HUDEP-2 (cell line): ENCODE measurements around the gene TSHZ2.
"Not testable (repeated sequence)": the region's sequence is repeated elsewhere in the genome, so short reads cannot be mapped to it uniquely, and the experiment has no call there.

Experiments
- DNase-seq, 76 experiments: peaks; one replicate each; lab custom pipeline; 2025; ENCODE audit not compliant: unreplicated experiment in 76 of 76; lab: John Stamatoyannopoulos, UW

The TSHZ2 gene

GRCh38 chr20:53487461-53488200 lies 515.5 kb downstream of the TSHZ2 start:
- DNase-seq: no peak

DNA sequence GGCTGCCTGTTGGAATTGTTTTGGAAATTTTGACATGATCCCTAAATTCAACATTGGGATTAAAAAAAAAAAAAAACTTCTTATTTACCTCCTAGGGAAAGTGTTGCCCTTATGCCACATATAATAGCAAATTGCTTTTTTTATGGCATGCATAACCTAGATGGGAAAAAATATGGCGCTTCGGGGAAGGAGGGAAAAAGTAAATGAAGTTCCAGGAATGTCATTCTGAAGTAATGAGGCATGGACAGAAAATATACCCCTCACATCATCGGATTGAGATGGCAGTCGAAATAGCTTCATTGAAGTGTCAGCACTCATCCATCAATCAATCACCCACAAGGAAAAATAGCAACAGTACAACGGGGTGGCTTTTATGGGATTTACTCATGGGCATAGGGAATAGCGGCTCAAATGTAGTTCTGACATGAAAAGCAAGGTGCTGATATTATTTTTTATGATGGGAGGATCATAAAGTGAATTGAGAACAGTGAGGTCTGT lies 516.7 kb downstream of the TSHZ2 start:
- DNase-seq: no peak

GRCh38 chr20:53489528-53489927 lies 517.4 kb downstream of the TSHZ2 start:
- no peak for DNase-seq

- DNase-seq: no peak
Observed at GRCh38 chr20:53490620-53491019, 518.5 kb downstream of the TSHZ2 start.

DNA sequence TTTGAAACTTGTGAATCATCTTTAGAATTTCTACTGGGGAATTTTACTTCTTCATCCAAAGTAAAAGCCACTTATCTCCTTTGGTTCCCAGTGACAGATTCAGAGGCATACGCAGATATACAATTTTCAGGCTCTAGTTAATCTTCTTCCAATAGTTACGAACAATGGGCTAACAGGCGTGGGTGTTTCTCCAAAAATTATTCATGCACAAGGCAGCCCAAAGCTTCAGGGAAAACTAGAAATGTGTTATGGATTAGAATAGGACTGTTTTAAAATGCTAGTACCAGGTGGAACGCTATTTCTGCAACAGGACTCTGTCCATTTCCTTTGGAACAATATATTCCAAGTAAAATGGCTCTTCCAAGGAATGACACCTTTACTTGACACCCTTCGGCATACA lies 519.3 kb downstream of the TSHZ2 start:
- no peak for DNase-seq

DNA sequence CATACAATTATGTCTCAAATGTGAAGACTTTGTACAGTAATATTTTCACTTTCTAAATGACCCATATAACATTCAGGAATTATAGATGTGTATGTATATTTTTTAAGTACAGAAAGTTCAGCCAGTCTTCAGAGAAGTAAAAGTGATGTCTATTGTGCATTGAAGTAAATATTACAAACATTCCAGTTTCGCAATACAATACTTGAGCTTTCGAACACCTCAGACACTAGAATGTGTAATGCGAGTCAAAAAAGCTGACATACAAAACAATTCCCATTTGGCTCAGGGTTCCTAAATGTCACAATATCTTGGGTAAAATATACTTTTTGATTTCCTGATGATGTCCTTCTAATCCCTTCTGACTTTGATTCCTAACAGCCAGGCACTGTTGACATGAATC lies 520.1 kb downstream of the TSHZ2 start:
- no peak for DNase-seq

DNA sequence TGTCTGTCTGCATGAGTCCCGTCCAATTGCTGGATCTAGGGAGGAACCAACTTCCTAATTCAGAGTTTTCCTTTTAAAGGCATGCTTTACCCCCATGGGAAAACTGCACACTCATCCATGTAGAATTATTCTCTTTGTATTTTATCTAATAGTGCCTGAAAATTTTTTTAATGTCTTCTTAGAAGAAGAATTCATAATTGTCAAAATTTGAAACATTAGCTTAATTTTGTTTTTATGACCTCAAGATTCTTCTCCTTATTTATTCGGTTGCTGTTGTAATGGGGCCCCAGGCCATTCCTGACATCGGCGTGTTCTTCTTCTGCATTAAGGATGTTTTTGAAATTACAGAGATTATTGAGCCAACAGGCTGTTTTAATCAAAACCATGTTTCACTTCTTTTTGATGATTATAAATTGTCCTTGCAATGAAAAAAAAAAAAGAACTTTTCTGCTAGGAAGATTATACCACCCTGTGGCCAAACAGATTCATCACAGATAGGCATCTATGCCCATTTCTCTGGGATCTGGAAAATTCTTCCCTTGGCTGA lies 521.2 kb downstream of the TSHZ2 start:
- no peak for DNase-seq

DNA sequence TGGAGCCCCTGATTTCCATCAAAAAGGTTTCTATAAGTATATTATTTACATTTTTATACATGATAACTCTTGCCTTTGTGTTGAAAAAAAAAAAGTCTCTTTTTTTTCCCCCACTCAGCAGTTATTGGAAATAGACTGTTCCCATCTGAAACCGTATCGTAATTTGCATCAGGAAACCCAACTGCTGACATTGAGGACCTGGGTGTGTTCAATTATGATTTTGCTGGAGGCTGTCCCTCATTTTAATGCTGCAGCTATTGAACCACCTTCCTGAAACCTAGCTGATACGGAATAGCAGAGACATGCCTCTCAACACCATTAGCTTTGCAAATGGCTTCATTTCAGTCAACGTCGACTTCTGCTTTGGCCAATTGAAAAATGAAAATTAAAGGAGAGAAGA lies 522.6 kb downstream of the TSHZ2 start:
- DNase-seq: no peak

DNA sequence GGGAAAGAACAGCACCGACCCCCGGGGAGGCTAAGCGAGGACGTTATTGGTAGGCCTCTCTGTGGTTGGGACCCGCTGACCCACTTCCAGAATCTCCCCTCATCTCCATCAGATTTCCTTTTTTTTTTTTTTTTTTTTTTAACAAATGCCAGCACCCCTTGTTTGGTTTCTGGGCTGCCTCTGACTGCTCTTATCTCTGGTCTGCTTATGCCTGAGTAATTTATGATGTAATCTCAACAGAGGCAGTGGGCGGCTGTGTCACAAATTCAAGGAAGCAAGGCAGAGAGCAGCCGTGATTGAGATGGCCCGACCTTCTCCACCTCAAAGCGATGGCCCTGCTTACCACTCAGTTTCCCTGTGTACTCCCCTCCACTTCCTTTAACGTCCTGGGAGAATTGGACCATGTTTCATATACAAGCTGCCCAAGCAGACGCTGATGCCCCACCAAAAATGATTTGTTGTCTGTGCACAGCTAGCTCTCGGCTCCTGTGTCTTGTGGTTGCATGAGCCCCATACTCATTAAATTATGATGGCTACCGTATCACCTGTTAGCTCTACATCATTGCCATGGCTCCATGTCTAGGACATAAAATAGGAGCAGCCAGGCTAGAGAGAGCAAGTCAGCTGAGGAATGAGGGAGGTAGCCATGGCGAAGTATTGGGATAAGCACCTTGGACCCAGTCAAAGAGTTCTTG lies 523.4 kb downstream of the TSHZ2 start:
- no peak for DNase-seq

GRCh38 chr20:53497246-53497645 lies 525.1 kb downstream of the TSHZ2 start:
- DNase-seq: no peak

- no peak for DNase-seq
Observed at GRCh38 chr20:53498341-53498740, 526.2 kb downstream of the TSHZ2 start.

- DNase-seq: no peak
Observed at GRCh38 chr20:53500651-53501050, 528.5 kb downstream of the TSHZ2 start.

DNA sequence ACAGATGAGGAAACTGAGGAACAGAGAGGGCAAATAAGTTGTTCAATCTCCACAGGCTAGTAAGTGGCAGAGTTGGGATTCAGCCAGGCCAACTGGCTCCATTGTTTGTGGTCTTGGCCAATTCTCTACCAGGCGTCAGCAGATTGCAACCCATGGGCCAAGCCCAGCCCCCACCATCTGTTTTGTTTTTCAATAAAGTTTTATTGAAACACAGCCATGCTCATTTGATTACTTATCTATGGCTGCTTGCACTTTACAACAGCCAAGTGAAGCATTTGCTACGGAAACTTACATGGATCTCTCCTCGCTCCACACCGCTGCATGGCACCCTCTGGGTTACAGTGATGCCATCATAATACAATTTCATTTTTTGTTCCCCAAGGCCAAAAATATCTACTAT lies 530.7 kb downstream of the TSHZ2 start:
- DNase-seq: no peak

DNA sequence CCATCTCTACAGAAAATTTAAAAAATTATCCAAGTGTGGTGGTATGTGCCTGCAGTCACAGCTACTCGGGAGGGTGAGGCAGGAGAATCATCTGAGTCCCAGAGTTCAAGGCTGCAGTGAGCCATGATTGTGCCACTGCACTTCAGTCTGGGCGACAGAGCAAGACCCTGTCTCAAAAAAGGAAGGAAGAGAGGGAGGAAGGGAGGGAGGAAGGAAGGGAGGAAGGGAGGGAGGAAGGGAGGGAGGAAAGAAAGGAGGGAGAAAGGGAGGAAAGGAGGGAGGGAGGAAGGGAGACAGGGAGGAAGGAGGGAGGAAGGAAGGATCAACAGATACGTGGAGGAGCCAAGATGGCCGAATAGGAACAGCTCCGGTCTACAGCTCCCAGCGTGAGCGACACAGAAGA lies 531.4 kb downstream of the TSHZ2 start:
- DNase-seq: no peak

GRCh38 chr20:53504106-53504505 lies 531.9 kb downstream of the TSHZ2 start:
- DNase-seq: not testable (repeated sequence)

GRCh38 chr20:53510262-53510661 lies 538.1 kb downstream of the TSHZ2 start:
- no peak for DNase-seq

DNA sequence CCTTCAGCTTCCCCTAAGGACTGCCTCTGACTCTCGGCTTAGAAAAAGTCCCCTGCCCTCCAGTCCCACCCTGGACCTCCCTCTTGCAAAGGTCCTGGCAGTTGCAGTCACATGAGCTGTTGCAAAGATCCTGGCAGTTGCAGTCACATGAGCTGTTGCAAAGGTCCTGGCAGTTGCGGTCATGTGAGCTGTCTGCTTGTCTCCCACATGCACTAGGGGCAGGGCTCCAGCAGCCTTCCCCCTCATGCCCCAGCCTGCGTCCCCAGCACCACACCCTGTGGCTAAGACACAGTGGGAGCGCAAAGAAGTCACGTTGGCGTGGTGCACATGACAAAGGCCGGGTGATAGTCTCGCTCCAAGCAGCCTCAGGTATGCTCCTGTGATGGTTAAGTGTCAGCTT lies 538.5 kb downstream of the TSHZ2 start:
- peak in 1 of 76 experiments; percentile 8 for DNase-seq

DNA sequence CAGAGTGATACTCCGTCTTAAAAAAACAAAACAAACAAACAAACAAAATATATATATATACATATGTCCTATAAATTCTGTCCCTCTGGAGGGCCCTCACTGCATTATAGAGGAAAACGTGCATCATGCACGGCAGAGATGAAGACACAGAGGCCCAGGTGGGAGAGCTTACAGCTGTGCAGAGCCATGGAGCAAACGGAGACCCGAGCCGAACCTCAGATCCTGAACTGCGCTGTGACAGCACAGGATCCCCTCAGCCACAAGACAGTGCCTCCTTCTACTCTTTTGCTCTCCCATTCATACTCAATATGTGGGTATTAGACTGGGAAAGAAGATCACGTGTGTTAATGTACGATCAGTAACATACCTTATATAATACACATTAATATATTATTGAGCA lies 539.9 kb downstream of the TSHZ2 start:
- DNase-seq: no peak

- no peak for DNase-seq
Observed at GRCh38 chr20:53513168-53513488, 541.0 kb downstream of the TSHZ2 start.

DNA sequence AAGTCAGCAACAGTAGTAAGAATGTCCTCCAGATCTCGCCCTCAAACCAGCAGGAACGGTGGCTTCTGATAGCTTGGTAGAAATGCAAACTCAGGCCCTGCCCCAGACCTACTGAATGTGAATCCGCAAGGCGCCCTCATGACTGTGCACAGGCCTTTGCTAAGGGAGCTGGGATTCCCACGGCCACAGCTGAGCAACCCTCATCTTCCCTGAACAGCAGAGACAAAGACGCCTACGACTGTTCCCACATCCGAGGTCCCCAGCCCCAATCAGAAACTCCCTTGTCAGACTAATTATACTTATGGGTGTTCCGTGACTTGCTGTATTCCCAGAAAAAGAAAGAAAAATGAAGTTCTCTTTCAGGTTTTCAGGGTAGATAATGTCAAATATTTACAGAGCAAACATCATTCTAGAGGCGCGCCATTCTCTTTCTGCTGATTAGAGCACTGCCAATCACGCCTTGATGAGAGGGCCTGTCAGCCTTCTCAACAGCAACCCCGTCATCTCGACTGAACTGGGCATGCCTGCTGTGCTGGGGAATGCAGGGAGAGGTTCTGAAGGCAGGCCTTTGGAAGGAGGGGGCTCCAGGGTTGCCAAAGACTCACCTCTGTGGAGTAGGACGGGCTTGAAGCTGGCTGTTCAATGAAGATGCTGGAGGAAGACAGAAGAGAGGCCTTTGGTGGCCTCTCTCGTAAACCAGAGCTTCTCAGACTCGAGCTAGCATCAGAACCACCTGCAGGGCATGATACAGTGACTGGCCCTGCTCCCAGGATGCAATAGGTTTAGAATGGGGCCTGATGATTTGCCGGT lies 541.5 kb downstream of the TSHZ2 start:
- DNase-seq: no peak

GRCh38 chr20:53515749-53516148 lies 543.6 kb downstream of the TSHZ2 start:
- no peak for DNase-seq
